ENCODE measurements around the gene DENND2A.

DNA sequence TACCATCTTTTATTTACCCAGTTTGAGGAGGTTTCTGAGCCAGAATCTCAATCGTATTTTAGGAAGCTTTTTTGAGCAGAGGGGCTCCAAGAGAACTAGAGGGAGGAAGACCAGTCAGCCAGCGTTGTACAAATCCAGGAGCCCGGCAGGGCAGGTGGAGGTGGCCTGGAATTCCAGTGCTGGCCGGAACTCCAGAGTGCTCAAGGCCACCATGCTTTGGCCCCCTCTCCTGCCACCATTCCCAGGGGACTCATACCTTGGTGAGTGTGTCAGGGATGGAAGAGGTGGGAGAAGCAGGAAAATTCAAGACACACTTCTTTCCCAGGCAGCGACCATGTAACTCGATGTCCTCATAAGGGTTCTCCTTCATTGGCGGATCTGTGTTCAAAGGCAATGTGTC is 55.3 kb downstream of the DENND2A start:
- TF ChIP-seq CTCF (IDR thresholded peaks at IDR 0.05; ENCODE audit: insufficient read depth, low read length) (no peak), SPI1 (IDR thresholded peaks at IDR 0.05; ENCODE audit: borderline replicate concordance, low read depth) (no peak), POLR2AphosphoS5 (IDR thresholded peaks at IDR 0.05; ENCODE audit: low read depth) (no peak)
- TF ChIP-seq, protein P1, sequence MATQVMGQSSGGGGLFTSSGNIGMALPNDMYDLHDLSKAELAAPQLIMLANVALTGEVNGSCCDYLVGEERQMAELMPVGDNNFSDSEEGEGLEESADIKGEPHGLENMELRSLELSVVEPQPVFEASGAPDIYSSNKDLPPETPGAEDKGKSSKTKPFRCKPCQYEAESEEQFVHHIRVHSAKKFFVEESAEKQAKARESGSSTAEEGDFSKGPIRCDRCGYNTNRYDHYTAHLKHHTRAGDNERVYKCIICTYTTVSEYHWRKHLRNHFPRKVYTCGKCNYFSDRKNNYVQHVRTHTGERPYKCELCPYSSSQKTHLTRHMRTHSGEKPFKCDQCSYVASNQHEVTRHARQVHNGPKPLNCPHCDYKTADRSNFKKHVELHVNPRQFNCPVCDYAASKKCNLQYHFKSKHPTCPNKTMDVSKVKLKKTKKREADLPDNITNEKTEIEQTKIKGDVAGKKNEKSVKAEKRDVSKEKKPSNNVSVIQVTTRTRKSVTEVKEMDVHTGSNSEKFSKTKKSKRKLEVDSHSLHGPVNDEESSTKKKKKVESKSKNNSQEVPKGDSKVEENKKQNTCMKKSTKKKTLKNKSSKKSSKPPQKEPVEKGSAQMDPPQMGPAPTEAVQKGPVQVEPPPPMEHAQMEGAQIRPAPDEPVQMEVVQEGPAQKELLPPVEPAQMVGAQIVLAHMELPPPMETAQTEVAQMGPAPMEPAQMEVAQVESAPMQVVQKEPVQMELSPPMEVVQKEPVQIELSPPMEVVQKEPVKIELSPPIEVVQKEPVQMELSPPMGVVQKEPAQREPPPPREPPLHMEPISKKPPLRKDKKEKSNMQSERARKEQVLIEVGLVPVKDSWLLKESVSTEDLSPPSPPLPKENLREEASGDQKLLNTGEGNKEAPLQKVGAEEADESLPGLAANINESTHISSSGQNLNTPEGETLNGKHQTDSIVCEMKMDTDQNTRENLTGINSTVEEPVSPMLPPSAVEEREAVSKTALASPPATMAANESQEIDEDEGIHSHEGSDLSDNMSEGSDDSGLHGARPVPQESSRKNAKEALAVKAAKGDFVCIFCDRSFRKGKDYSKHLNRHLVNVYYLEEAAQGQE (IDR thresholded peaks at IDR 0.05; ENCODE audit: insufficient replicate concordance, low read depth), result no peak

Measured in HL-60 (cell line).